Testis (tissue), 2 donors: ENCODE data around the gene SERPINA7.

Source experiments
- CTCF ChIP-seq, 3 experiments: fragments of 450-650 bp in 2 of 3; fragments of 200-600 bp in 1 of 3; sonication (generic) in 1 of 3; IDR thresholded peaks; one replicate each; pipeline ENCODE4 v1.5.1; 2016 to 2019; ENCODE audit warnings: antibody characterized with exemption in 3 of 3, mild to moderate bottlenecking in 2 of 3, moderate library complexity in 1 of 3
- POLR2A ChIP-seq: fragments of 450-650 bp; IDR thresholded peaks from one replicate; pipeline ENCODE4 v1.6.1; 2017; ENCODE audit warnings: antibody characterized with exemption, mild to moderate bottlenecking, moderate library complexity

DNA sequence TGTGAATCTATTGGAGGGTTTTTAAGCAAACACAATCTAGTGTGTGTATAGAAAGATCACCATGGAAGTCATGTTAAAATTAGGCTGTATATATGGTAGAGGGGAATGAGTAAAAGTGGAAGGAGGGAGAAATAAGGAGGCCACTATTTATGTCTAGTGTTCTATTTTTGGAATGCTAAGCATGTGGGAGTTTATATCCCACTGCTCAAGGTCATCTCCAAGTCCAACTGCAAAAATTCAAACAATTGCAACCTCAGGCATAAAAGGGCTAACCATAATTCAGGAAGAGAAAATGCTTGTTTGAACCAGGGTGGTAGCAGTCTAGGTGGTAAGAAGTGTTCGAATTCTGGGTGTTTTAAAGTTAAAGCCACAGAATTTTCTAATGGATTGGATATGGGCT lies 39.2 kb downstream of the SERPINA7 start:
- TF ChIP-seq POLR2A, result no peak
- no peak for TF ChIP-seq CTCF (IDR thresholded peaks at IDR 0.05)
